ENCODE data around the gene FRYL. TPM values are rescaled to one million over a fixed set of nuclear protein-coding genes. Genes with fewer than 3 reads are reported as not detected.
"Not testable (repeated sequence)": the region's sequence is repeated elsewhere in the genome, so short reads cannot be mapped to it uniquely, and the experiment has no call there.

The FRYL gene
- total and polyA plus RNA-seq, 5 donors from 2014 or later = 27.5 to 135 (median 34.0) TPM

GRCh38 chr4:48704091-48704802 lies 75.8 kb downstream of the FRYL start:
- H3K4me3 ChIP-seq (ENCODE audit: low read depth, low read length) = no peak overlapping the region
- peaks cover 0 to 2% (median 0%) of the 10 kb centered on the region in 7 donors for H3K9me3 Mint-ChIP-seq
- no peak overlapping the region for H3K27ac ChIP-seq (ENCODE audit: insufficient read depth, low read length, poor library complexity, severe bottlenecking)
- DNase-seq = no peak
- H3K4me1 ChIP-seq (ENCODE audit: control insufficient read depth, insufficient read depth, low read length, poor library complexity, severe bottlenecking) = peaks cover 12% of the 10 kb centered on the region
- H3K4me1 Mint-ChIP-seq = peaks cover 20 to 47% (median 39%) of the 10 kb centered on the region in 4 donors
- no peaks in the 10 kb centered on the region for H3K27me3 Mint-ChIP-seq
- peak overlapping the region in 2 of 3 donors; percentile 2 to 69 for H3K27ac Mint-ChIP-seq
- no peaks in the 10 kb centered on the region for H3K9me3 ChIP-seq (ENCODE audit: control insufficient read depth in 2 of 2, low read length in 2 of 2)
- H3K36me3 Mint-ChIP-seq = peaks cover 16% of the 10 kb centered on the region
- H3K27me3 ChIP-seq (ENCODE audit: control insufficient read depth, insufficient read depth, low read length) = no peaks in the 10 kb centered on the region
- H3K36me3 ChIP-seq (ENCODE audit: control insufficient read depth, insufficient read depth, low read length) = peaks cover 11% of the 10 kb centered on the region
- H3K4me3 Mint-ChIP-seq = no peak overlapping the region
- no peak for ATAC-seq (ENCODE audit: low read depth in 2 of 2)

- H3K27me3 Mint-ChIP-seq = no peaks in the 10 kb centered on the region
- ATAC-seq (ENCODE audit: low read depth in 2 of 2) = no peak
Measured at GRCh38 chr4:48699475-48699874, 80.6 kb downstream of the FRYL start.

GRCh38 chr4:48698029-48698971 lies 81.8 kb downstream of the FRYL start:
- ATAC-seq (ENCODE audit: low read depth in 2 of 2) (no peak), DNase-seq (no peak)
- H3K4me3 ChIP-seq (ENCODE audit: low read depth, low read length) = no peak overlapping the region
- H3K9me3 Mint-ChIP-seq = peaks cover 0 to 2% (median 0%) of the 10 kb centered on the region in 7 donors
- peaks cover 38 to 70% (median 52%) of the 10 kb centered on the region in 4 donors for H3K4me1 Mint-ChIP-seq
- H3K27me3 Mint-ChIP-seq = no peaks in the 10 kb centered on the region
- peak overlapping the region; percentile 21 to 48 (median 35) for H3K27ac Mint-ChIP-seq
- no peak overlapping the region for H3K27ac ChIP-seq (ENCODE audit: insufficient read depth, low read length, poor library complexity, severe bottlenecking)
- H3K4me3 Mint-ChIP-seq = no peak overlapping the region
- no peaks in the 10 kb centered on the region for H3K9me3 ChIP-seq (ENCODE audit: control insufficient read depth in 2 of 2, low read length in 2 of 2)
- H3K27me3 ChIP-seq (ENCODE audit: control insufficient read depth, insufficient read depth, low read length) = no peaks in the 10 kb centered on the region
- H3K4me1 ChIP-seq (ENCODE audit: control insufficient read depth, insufficient read depth, low read length, poor library complexity, severe bottlenecking) = peaks cover 13% of the 10 kb centered on the region
- peaks cover 19% of the 10 kb centered on the region for H3K36me3 Mint-ChIP-seq
- H3K36me3 ChIP-seq (ENCODE audit: control insufficient read depth, insufficient read depth, low read length) = no peaks in the 10 kb centered on the region

More at GRCh38 chr4:48699475-48699874, 80.6 kb downstream of the FRYL start:
- no peak overlapping the region for H3K27ac ChIP-seq (ENCODE audit: insufficient read depth, low read length, poor library complexity, severe bottlenecking)
- no peak overlapping the region for H3K4me3 ChIP-seq (ENCODE audit: low read depth, low read length)
- H3K36me3 ChIP-seq (ENCODE audit: control insufficient read depth, insufficient read depth, low read length) = no peaks in the 10 kb centered on the region
- no peak for DNase-seq
- H3K9me3 Mint-ChIP-seq = peaks cover 0 to 2% (median 0%) of the 10 kb centered on the region in 7 donors
- H3K4me3 Mint-ChIP-seq = no peak overlapping the region
- peaks cover 19% of the 10 kb centered on the region for H3K36me3 Mint-ChIP-seq
- H3K27ac Mint-ChIP-seq = peak overlapping the region in 1 of 3 donors; percentile 67
- H3K9me3 ChIP-seq (ENCODE audit: control insufficient read depth in 2 of 2, low read length in 2 of 2) = no peaks in the 10 kb centered on the region
- H3K4me1 Mint-ChIP-seq = peaks cover 43 to 73% (median 55%) of the 10 kb centered on the region in 4 donors
- H3K4me1 ChIP-seq (ENCODE audit: control insufficient read depth, insufficient read depth, low read length, poor library complexity, severe bottlenecking) = peaks cover 13% of the 10 kb centered on the region
- no peaks in the 10 kb centered on the region for H3K27me3 ChIP-seq (ENCODE audit: control insufficient read depth, insufficient read depth, low read length)

- not testable (repeated sequence) for ATAC-seq (ENCODE audit: low read depth in 2 of 2); H3K9me3 ChIP-seq (ENCODE audit: control insufficient read depth in 2 of 2, low read length in 2 of 2); H3K36me3 ChIP-seq (ENCODE audit: control insufficient read depth, insufficient read depth, low read length); DNase-seq; H3K27me3 Mint-ChIP-seq; H3K9me3 Mint-ChIP-seq; H3K27me3 ChIP-seq (ENCODE audit: control insufficient read depth, insufficient read depth, low read length); H3K4me3 Mint-ChIP-seq; H3K27ac ChIP-seq (ENCODE audit: insufficient read depth, low read length, poor library complexity, severe bottlenecking); H3K4me3 ChIP-seq (ENCODE audit: low read depth, low read length)
- Mint-ChIP-seq H3K36me3 (peaks cover 19% of the 10 kb centered on the region), H3K27ac (peak overlapping the region in 1 of 3 donors; percentile 48), H3K4me1 (peaks cover 38 to 68% (median 49%) of the 10 kb centered on the region in 4 donors)
- H3K4me1 ChIP-seq (ENCODE audit: control insufficient read depth, insufficient read depth, low read length, poor library complexity, severe bottlenecking) = peaks cover 13% of the 10 kb centered on the region
Measured at GRCh38 chr4:48697516-48697915, 82.6 kb downstream of the FRYL start.

GRCh38 chr4:48694824-48695223 lies 85.3 kb downstream of the FRYL start:
- Mint-ChIP-seq H3K4me1 (peaks cover 33 to 70% (median 54%) of the 10 kb centered on the region in 4 donors), H3K9me3 (peaks cover 0 to 2% (median 0%) of the 10 kb centered on the region in 7 donors), H3K36me3 (peaks cover 15% of the 10 kb centered on the region), H3K27me3 (no peaks in the 10 kb centered on the region), H3K27ac (no peak overlapping the region), H3K4me3 (no peak overlapping the region)
- Histone ChIP-seq H3K27me3 (ENCODE audit: control insufficient read depth, insufficient read depth, low read length) (no peaks in the 10 kb centered on the region), H3K4me3 (ENCODE audit: low read depth, low read length) (no peak overlapping the region), H3K4me1 (ENCODE audit: control insufficient read depth, insufficient read depth, low read length, poor library complexity, severe bottlenecking) (peaks cover 7% of the 10 kb centered on the region), H3K9me3 (ENCODE audit: control insufficient read depth in 2 of 2, low read length in 2 of 2) (no peaks in the 10 kb centered on the region), H3K36me3 (ENCODE audit: control insufficient read depth, insufficient read depth, low read length) (no peaks in the 10 kb centered on the region), H3K27ac (ENCODE audit: insufficient read depth, low read length, poor library complexity, severe bottlenecking) (no peak overlapping the region)
- DNase-seq = no peak
- ATAC-seq (ENCODE audit: low read depth in 2 of 2) = no peak

- H3K4me3 ChIP-seq (ENCODE audit: low read depth, low read length) = no peak overlapping the region
- H3K36me3 ChIP-seq (ENCODE audit: control insufficient read depth, insufficient read depth, low read length) = no peaks in the 10 kb centered on the region
- H3K9me3 ChIP-seq (ENCODE audit: control insufficient read depth in 2 of 2, low read length in 2 of 2) = no peaks in the 10 kb centered on the region
- Mint-ChIP-seq H3K9me3 (peaks cover 0 to 2% (median 0%) of the 10 kb centered on the region in 7 donors), H3K4me1 (peaks cover 33 to 68% (median 51%) of the 10 kb centered on the region in 4 donors), H3K27me3 (no peaks in the 10 kb centered on the region), H3K36me3 (peaks cover 15% of the 10 kb centered on the region), H3K27ac (no peak overlapping the region), H3K4me3 (no peak overlapping the region)
- H3K27me3 ChIP-seq (ENCODE audit: control insufficient read depth, insufficient read depth, low read length) = no peaks in the 10 kb centered on the region
- no peak overlapping the region for H3K27ac ChIP-seq (ENCODE audit: insufficient read depth, low read length, poor library complexity, severe bottlenecking)
- ATAC-seq (ENCODE audit: low read depth in 2 of 2) (no peak), DNase-seq (no peak)
- no peaks in the 10 kb centered on the region for H3K4me1 ChIP-seq (ENCODE audit: control insufficient read depth, insufficient read depth, low read length, poor library complexity, severe bottlenecking)
Measured at GRCh38 chr4:48693856-48694574, 86.1 kb downstream of the FRYL start.

GRCh38 chr4:48692897-48693296 lies 87.2 kb downstream of the FRYL start:
- no peaks in the 10 kb centered on the region for H3K9me3 ChIP-seq (ENCODE audit: control insufficient read depth in 2 of 2, low read length in 2 of 2)
- H3K4me1 Mint-ChIP-seq = peaks cover 36 to 67% (median 42%) of the 10 kb centered on the region in 4 donors
- H3K4me3 ChIP-seq (ENCODE audit: low read depth, low read length) = no peak overlapping the region
- H3K9me3 Mint-ChIP-seq = peaks cover 0 to 2% (median 0%) of the 10 kb centered on the region in 7 donors
- H3K4me1 ChIP-seq (ENCODE audit: control insufficient read depth, insufficient read depth, low read length, poor library complexity, severe bottlenecking) = no peaks in the 10 kb centered on the region
- no peaks in the 10 kb centered on the region for H3K36me3 ChIP-seq (ENCODE audit: control insufficient read depth, insufficient read depth, low read length)
- H3K27ac ChIP-seq (ENCODE audit: insufficient read depth, low read length, poor library complexity, severe bottlenecking) = no peak overlapping the region
- DNase-seq (no peak), ATAC-seq (ENCODE audit: low read depth in 2 of 2) (no peak)
- H3K36me3 Mint-ChIP-seq = peaks cover 11% of the 10 kb centered on the region
- no peak overlapping the region for H3K4me3 Mint-ChIP-seq
- H3K27me3 ChIP-seq (ENCODE audit: control insufficient read depth, insufficient read depth, low read length) = no peaks in the 10 kb centered on the region
- no peak overlapping the region for H3K27ac Mint-ChIP-seq
- no peaks in the 10 kb centered on the region for H3K27me3 Mint-ChIP-seq
